Measurements from ENCODE around the gene RAMP1.

RAMP1 gene

DNA sequence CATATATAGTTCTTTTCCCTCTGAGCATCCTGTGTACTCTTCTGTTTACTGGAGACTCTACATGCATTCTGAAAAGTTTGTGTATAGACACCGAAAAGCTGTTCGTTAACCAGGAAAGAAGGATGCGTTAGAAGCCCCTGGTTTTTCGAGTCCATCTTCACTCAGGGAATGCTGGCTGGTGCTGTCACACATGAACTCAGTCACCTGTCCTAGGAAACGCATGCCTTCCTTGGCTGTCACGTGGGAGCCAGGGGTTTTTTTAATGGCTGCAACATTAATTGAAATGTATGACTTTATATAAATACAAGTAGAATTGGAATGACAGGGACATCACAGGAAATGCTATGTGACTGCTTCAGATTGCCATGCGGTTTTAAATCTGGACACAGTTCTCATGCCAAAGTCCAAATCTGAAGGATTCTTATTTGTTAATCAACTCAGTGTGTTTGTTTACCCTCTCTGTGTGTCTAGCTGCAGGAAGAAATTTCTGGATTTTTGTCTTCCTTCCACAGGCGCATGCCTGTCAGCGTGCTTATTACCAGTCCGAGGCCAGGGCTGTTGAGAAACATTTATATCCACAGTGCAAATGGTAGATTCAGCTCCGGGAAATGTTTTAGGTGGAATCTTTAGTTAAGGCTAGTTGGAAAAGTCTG lies 2.6 kb downstream of the RAMP1 start:
- H3K79me2 ChIP-seq (ENCODE audit: insufficient read depth, low read length) = no peaks in the 10 kb centered on the region
- TF ChIP-seq, protein P1, sequence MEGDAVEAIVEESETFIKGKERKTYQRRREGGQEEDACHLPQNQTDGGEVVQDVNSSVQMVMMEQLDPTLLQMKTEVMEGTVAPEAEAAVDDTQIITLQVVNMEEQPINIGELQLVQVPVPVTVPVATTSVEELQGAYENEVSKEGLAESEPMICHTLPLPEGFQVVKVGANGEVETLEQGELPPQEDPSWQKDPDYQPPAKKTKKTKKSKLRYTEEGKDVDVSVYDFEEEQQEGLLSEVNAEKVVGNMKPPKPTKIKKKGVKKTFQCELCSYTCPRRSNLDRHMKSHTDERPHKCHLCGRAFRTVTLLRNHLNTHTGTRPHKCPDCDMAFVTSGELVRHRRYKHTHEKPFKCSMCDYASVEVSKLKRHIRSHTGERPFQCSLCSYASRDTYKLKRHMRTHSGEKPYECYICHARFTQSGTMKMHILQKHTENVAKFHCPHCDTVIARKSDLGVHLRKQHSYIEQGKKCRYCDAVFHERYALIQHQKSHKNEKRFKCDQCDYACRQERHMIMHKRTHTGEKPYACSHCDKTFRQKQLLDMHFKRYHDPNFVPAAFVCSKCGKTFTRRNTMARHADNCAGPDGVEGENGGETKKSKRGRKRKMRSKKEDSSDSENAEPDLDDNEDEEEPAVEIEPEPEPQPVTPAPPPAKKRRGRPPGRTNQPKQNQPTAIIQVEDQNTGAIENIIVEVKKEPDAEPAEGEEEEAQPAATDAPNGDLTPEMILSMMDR (IDR thresholded peaks at IDR 0.05; ENCODE audit: insufficient read depth, low read length, poor library complexity, severe bottlenecking) = no peak
- TF ChIP-seq EZH2phosphoT487 (conservative IDR thresholded peaks at IDR 0.05; ENCODE audit: low read length) = no peak
- H3F3A ChIP-seq (ENCODE audit: insufficient read depth) = no peaks in the 10 kb centered on the region
- H3K9me2 ChIP-seq (replicated peaks; ENCODE audit: insufficient read depth, low read length) = no peaks in the 10 kb centered on the region
- H4K20me1 ChIP-seq (ENCODE audit: low read depth, low read length) = no peaks in the 10 kb centered on the region
- no peak overlapping the region for H3K4me3 ChIP-seq (ENCODE audit: insufficient read depth, low read length, poor library complexity, severe bottlenecking)
- H3K36me3 ChIP-seq (ENCODE audit: low read length) = no peaks in the 10 kb centered on the region
- no peak overlapping the region for H3K4me2 ChIP-seq (ENCODE audit: low read depth, low read length, poor library complexity, severe bottlenecking)
- no peaks in the 10 kb centered on the region for H3K9me3 ChIP-seq (ENCODE audit: insufficient read depth, low read length)
- H3K9ac ChIP-seq (ENCODE audit: low read length) = no peak overlapping the region
- H2AFZ ChIP-seq (ENCODE audit: low read depth, low read length, severe bottlenecking) = no peak overlapping the region
- H3K27ac ChIP-seq (ENCODE audit: low read depth, low read length) = no peak overlapping the region
- H3K27me3 ChIP-seq (ENCODE audit: low read length) = no peaks in the 10 kb centered on the region

DNA sequence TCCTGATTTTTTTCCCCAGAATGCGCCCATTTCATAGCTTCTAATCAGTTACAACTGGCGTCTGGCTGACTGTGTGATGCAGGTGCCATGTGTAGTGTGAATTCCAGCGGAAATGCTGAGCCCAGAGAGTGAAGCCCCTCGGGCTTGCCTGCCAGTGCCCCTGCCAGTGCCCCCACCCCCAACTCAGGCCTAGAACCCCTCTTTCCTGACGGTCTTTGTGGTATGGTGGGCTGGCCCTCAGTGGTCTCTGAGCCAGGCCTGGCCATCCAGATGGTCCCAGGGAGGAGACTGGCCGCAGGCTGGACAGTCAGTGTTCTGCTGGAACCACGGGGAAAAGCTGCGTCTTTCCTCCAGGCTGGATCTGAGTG lies 3.1 kb downstream of the RAMP1 start:
- TF ChIP-seq, protein P1 (IDR thresholded peaks at IDR 0.05; ENCODE audit: insufficient read depth, low read length, poor library complexity, severe bottlenecking) = no peak
- no peak for TF ChIP-seq EZH2phosphoT487 (conservative IDR thresholded peaks at IDR 0.05; ENCODE audit: low read length)
- Histone ChIP-seq H4K20me1 (ENCODE audit: low read depth, low read length) (no peaks in the 10 kb centered on the region), H3K27me3 (ENCODE audit: low read length) (no peaks in the 10 kb centered on the region), H3K9me2 (replicated peaks; ENCODE audit: insufficient read depth, low read length) (no peaks in the 10 kb centered on the region), H3K9ac (ENCODE audit: low read length) (no peak overlapping the region), H3K36me3 (ENCODE audit: low read length) (no peaks in the 10 kb centered on the region), H3K9me3 (ENCODE audit: insufficient read depth, low read length) (no peaks in the 10 kb centered on the region), H3K27ac (ENCODE audit: low read depth, low read length) (no peak overlapping the region), H3K4me3 (ENCODE audit: insufficient read depth, low read length, poor library complexity, severe bottlenecking) (no peak overlapping the region), H3K4me2 (ENCODE audit: low read depth, low read length, poor library complexity, severe bottlenecking) (no peak overlapping the region), H3K79me2 (ENCODE audit: insufficient read depth, low read length) (no peaks in the 10 kb centered on the region), H2AFZ (ENCODE audit: low read depth, low read length, severe bottlenecking) (no peak overlapping the region), H3F3A (ENCODE audit: insufficient read depth) (no peaks in the 10 kb centered on the region)

DNA sequence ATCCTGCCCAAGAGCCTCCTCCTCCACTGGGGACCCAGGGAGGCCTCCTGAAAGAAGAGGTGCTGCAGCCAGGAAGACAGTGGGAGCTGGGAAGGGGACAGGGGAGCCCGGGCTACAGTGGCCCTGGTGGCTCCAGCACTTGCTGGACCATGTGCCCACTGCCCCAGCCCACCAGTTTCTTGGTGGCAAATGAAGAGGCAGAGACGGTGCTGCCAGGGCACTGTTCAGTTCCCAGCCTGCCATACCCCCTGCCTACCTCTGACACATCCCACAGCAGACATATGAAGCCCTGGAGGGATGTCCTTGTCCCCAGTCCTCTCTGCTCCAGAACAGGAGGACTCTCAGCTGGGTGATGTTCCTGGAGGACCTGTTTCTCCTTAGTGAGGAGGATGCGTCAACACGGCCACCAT lies 3.7 kb downstream of the RAMP1 start:
- Histone ChIP-seq H4K20me1 (ENCODE audit: low read depth, low read length) (no peaks in the 10 kb centered on the region), H3K9me2 (replicated peaks; ENCODE audit: insufficient read depth, low read length) (no peaks in the 10 kb centered on the region), H3K4me2 (ENCODE audit: low read depth, low read length, poor library complexity, severe bottlenecking) (no peak overlapping the region), H3K36me3 (ENCODE audit: low read length) (no peaks in the 10 kb centered on the region), H3K9ac (ENCODE audit: low read length) (no peak overlapping the region), H3F3A (ENCODE audit: insufficient read depth) (no peaks in the 10 kb centered on the region), H3K79me2 (ENCODE audit: insufficient read depth, low read length) (no peaks in the 10 kb centered on the region), H3K27me3 (ENCODE audit: low read length) (no peaks in the 10 kb centered on the region), H2AFZ (ENCODE audit: low read depth, low read length, severe bottlenecking) (no peak overlapping the region), H3K9me3 (ENCODE audit: insufficient read depth, low read length) (no peaks in the 10 kb centered on the region), H3K4me3 (ENCODE audit: insufficient read depth, low read length, poor library complexity, severe bottlenecking) (no peak overlapping the region), H3K27ac (ENCODE audit: low read depth, low read length) (no peak overlapping the region)
- TF ChIP-seq, protein P1 (IDR thresholded peaks at IDR 0.05; ENCODE audit: insufficient read depth, low read length, poor library complexity, severe bottlenecking) = no peak

Measured in SU-DHL-6 (cell line).